HG03571 (cell line): Measurements from ENCODE around the gene CPNE6.
A peak's percentile ranks its signal among the peaks of the same experiment; 100 is the strongest.

Experiments
- ATAC-seq: cut with Tn5 transposase; IDR thresholded peaks from one replicate; pipeline ENCODE4 v1.9.1; 2021; ENCODE audit not compliant: unreplicated experiment

Gene CPNE6

GRCh38 chr14:24068711-24069410 lies 2.5 kb upstream of the CPNE6 start:
- ATAC-seq, result no peak

GRCh38 chr14:24069411-24069735 lies 2.0 kb upstream of the CPNE6 start:
- ATAC-seq, result no peak

GRCh38 chr14:24070285-24071143 lies 848 bp upstream of the CPNE6 start:
- no peak for ATAC-seq

GRCh38 chr14:24071836-24072430 lies 571 bp downstream of the CPNE6 start:
- ATAC-seq, result no peak

GRCh38 chr14:24072436-24072835 lies 1.1 kb downstream of the CPNE6 start:
- ATAC-seq, result no peak

- ATAC-seq, result no peak
Observed at GRCh38 chr14:24072881-24073877, 1.8 kb downstream of the CPNE6 start.

GRCh38 chr14:24074625-24075484 lies 3.5 kb downstream of the CPNE6 start:
- no peak for ATAC-seq

- no peak for ATAC-seq
Observed at GRCh38 chr14:24075485-24076301, 4.3 kb downstream of the CPNE6 start.

GRCh38 chr14:24076302-24076601 lies 4.9 kb downstream of the CPNE6 start:
- ATAC-seq, result no peak

GRCh38 chr14:24077086-24077485 lies 5.7 kb downstream of the CPNE6 start:
- no peak for ATAC-seq

- ATAC-seq, result no peak
Observed at GRCh38 chr14:24078146-24078545, 6.8 kb downstream of the CPNE6 start.

- ATAC-seq, result no peak
Observed at GRCh38 chr14:24079491-24080141, 8.3 kb downstream of the CPNE6 start.

GRCh38 chr14:24080142-24080530 lies 8.8 kb downstream of the CPNE6 start:
- ATAC-seq, result no peak

- ATAC-seq, result peak; percentile 90
Observed at GRCh38 chr14:24080888-24081738, 9.8 kb downstream of the CPNE6 start.

- no peak for ATAC-seq
Observed at GRCh38 chr14:24081739-24082211, 10.4 kb downstream of the CPNE6 start.

- ATAC-seq, result no peak
Observed at GRCh38 chr14:24082411-24083080, 11.2 kb downstream of the CPNE6 start.

- no peak for ATAC-seq
Observed at GRCh38 chr14:24083462-24083861, 12.1 kb downstream of the CPNE6 start.
